ENCODE results near the gene SLMAP. TPM values are rescaled to one million over a fixed set of nuclear protein-coding genes. Genes with fewer than 3 reads are reported as not detected.

The SLMAP gene
- polyA plus RNA-seq, 1 experiment: 40.2 TPM

DNA sequence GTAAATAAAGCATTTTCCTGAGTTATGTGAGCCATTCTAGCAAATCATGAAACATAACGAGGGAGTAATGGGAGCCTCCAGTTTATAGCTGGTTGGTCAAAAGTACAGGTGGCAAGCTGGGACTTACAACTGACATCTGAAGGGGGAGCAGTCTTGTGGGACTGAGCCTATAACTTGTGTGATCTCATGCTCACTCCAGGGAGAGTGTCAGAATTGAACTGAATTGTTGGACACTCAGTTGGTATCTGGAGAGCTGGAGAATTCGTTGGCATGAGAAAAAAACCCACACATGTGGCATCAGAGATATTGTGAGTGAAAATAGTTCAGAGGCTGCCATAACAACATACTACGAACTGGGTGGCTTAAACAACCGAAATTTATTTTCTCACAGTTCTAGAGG is 40.4 kb upstream of the SLMAP start:
- no peak overlapping the region for H3K4me3 ChIP-seq (ENCODE audit: low read depth, low read length)
- no peaks in the 10 kb centered on the region for H3K9me3 ChIP-seq (ENCODE audit: control insufficient read depth, insufficient read depth, low read length)
- no peak for TF ChIP-seq CTCF (IDR thresholded peaks at IDR 0.05; ENCODE audit: low read depth, low read length)
- POLR2A ChIA-PET: no interaction called here
- no peak for DNase-seq (ENCODE audit: low read depth, low spot score)
- H3K27ac ChIP-seq (ENCODE audit: low read depth, low read length): no peak overlapping the region
- CTCF ChIA-PET: interaction anchor here (0.6 kb wide), 1 partner anchor 98 kb away, joined by 3 read pairs; no protein-coding TSS in a partner anchor
- H3K27me3 ChIP-seq (ENCODE audit: control insufficient read depth, insufficient read depth, low read length): no peaks in the 10 kb centered on the region

- CTCF ChIA-PET: no interaction called here
- Histone ChIP-seq H3K4me3 (ENCODE audit: low read depth, low read length) (no peak overlapping the region), H3K27ac (ENCODE audit: low read depth, low read length) (no peak overlapping the region), H3K9me3 (ENCODE audit: control insufficient read depth, insufficient read depth, low read length) (no peaks in the 10 kb centered on the region), H3K27me3 (ENCODE audit: control insufficient read depth, insufficient read depth, low read length) (no peaks in the 10 kb centered on the region)
- POLR2A ChIA-PET: no interaction called here
- no peak for TF ChIP-seq CTCF (IDR thresholded peaks at IDR 0.05; ENCODE audit: low read depth, low read length)
- DNase-seq (ENCODE audit: low read depth, low spot score): no peak
Observed at GRCh38 chr3:57717205-57717868, 38.8 kb upstream of the SLMAP start.

- H3K27me3 ChIP-seq (ENCODE audit: control insufficient read depth, insufficient read depth, low read length): no peaks in the 10 kb centered on the region
- H3K4me3 ChIP-seq (ENCODE audit: low read depth, low read length): no peak overlapping the region
- DNase-seq (ENCODE audit: low read depth, low spot score): no peak
- TF ChIP-seq CTCF (IDR thresholded peaks at IDR 0.05; ENCODE audit: low read depth, low read length): no peak
- no peak overlapping the region for H3K27ac ChIP-seq (ENCODE audit: low read depth, low read length)
- H3K9me3 ChIP-seq (ENCODE audit: control insufficient read depth, insufficient read depth, low read length): no peaks in the 10 kb centered on the region
- ChIA-PET CTCF (no interaction called here), POLR2A (no interaction called here)
Observed at GRCh38 chr3:57718118-57718517, 38.0 kb upstream of the SLMAP start.

- ChIA-PET CTCF (no interaction called here), POLR2A (no interaction called here)
- Histone ChIP-seq H3K27me3 (ENCODE audit: control insufficient read depth, insufficient read depth, low read length) (peaks cover 2% of the 10 kb centered on the region), H3K27ac (ENCODE audit: low read depth, low read length) (no peak overlapping the region), H3K4me3 (ENCODE audit: low read depth, low read length) (no peak overlapping the region), H3K9me3 (ENCODE audit: control insufficient read depth, insufficient read depth, low read length) (no peaks in the 10 kb centered on the region)
- TF ChIP-seq CTCF (IDR thresholded peaks at IDR 0.05; ENCODE audit: low read depth, low read length): no peak
- no peak for DNase-seq (ENCODE audit: low read depth, low spot score)
Observed at GRCh38 chr3:57726397-57726796, 29.7 kb upstream of the SLMAP start.

- no peak for TF ChIP-seq CTCF (IDR thresholded peaks at IDR 0.05; ENCODE audit: low read depth, low read length)
- ChIA-PET CTCF (no interaction called here), POLR2A (no interaction called here)
- Histone ChIP-seq H3K27me3 (ENCODE audit: control insufficient read depth, insufficient read depth, low read length) (peaks cover 2% of the 10 kb centered on the region), H3K9me3 (ENCODE audit: control insufficient read depth, insufficient read depth, low read length) (no peaks in the 10 kb centered on the region), H3K27ac (ENCODE audit: low read depth, low read length) (no peak overlapping the region), H3K4me3 (ENCODE audit: low read depth, low read length) (no peak overlapping the region)
- DNase-seq (ENCODE audit: low read depth, low spot score): no peak
Observed at GRCh38 chr3:57727106-57727505, 29.0 kb upstream of the SLMAP start.
